ENCODE data around the gene LMAN2L.
A peak's percentile ranks its signal among the peaks of the same experiment; 100 is the strongest.

LMAN2L gene

GRCh38 chr2:96739633-96740428 is at the start of gene LMAN2L:
TSS of gene LMAN2L (minus strand) at chr2:96740064. CDS start at chr2:96740040, 24 bp downstream.
- DNase-seq, result peak; percentile 97

- DNase-seq, result no peak
Measured at GRCh38 chr2:96789245-96789617, 49.4 kb upstream of the LMAN2L start.

GRCh38 chr2:96788442-96789244 is 48.8 kb upstream of the LMAN2L start:
- no peak for DNase-seq

- no peak for DNase-seq
Measured at GRCh38 chr2:96787411-96787810, 47.5 kb upstream of the LMAN2L start.

- DNase-seq, result no peak
Measured at GRCh38 chr2:96783388-96783787, 43.5 kb upstream of the LMAN2L start.

GRCh38 chr2:96775160-96775559 is 35.3 kb upstream of the LMAN2L start:
- no peak for DNase-seq

GRCh38 chr2:96773922-96774321 is 34.1 kb upstream of the LMAN2L start:
- peak; percentile 53 for DNase-seq

GRCh38 chr2:96772903-96773671 is 33.2 kb upstream of the LMAN2L start:
- DNase-seq, result no peak

GRCh38 chr2:96771796-96772618 is 32.1 kb upstream of the LMAN2L start:
- no peak for DNase-seq

GRCh38 chr2:96770442-96771202 is 30.8 kb upstream of the LMAN2L start:
- no peak for DNase-seq

GRCh38 chr2:96769814-96770213 is 29.9 kb upstream of the LMAN2L start:
- DNase-seq, result no peak

- DNase-seq, result no peak
Measured at GRCh38 chr2:96768083-96768561, 28.3 kb upstream of the LMAN2L start.

- DNase-seq, result no peak
Measured at GRCh38 chr2:96767135-96767871, 27.4 kb upstream of the LMAN2L start.

GRCh38 chr2:96764253-96764637 is 24.4 kb upstream of the LMAN2L start:
- DNase-seq, result peak; percentile 31

GRCh38 chr2:96763511-96764252 is 23.8 kb upstream of the LMAN2L start:
- no peak for DNase-seq

- DNase-seq, result no peak
Measured at GRCh38 chr2:96762529-96763311, 22.9 kb upstream of the LMAN2L start.

- DNase-seq, result no peak
Measured at GRCh38 chr2:96760986-96761832, 21.3 kb upstream of the LMAN2L start.

Measured in CD4-positive, alpha-beta T cell treated with Interleukin-15 for 1 hour (primary cell).